ENCODE measurements around the gene FAM156A. TPM values are rescaled to one million over a fixed set of nuclear protein-coding genes. Genes with fewer than 3 reads are reported as not detected.
"Not testable (repeated sequence)": the region's sequence is repeated elsewhere in the genome, so short reads cannot be mapped to it uniquely, and the experiment has no call there.

Gene FAM156A
- total RNA-seq, 1 donor from 2014 or later = 27.8 TPM

- peaks cover 4% of the 10 kb centered on the region for H3K9me3 Mint-ChIP-seq
- no peak overlapping the region for H3K4me3 Mint-ChIP-seq
- Histone ChIP-seq H3K4me1 (peaks cover 10% of the 10 kb centered on the region), H3K79me2 (ENCODE audit: low read depth) (no peaks in the 10 kb centered on the region), H3K9me3 (ENCODE audit: low read depth) (no peaks in the 10 kb centered on the region), H3K4me3 (no peak overlapping the region), H3K27me3 (no peaks in the 10 kb centered on the region), H2AFZ (replicated peaks) (no peak overlapping the region), H4K20me1 (ENCODE audit: low read depth) (no peaks in the 10 kb centered on the region), H3K4me2 (peak overlapping the region; percentile 71), H3K36me3 (no peaks in the 10 kb centered on the region), H3K9ac (no peak overlapping the region), H3K27ac (no peak overlapping the region), H3F3A (ENCODE audit: low read depth) (peaks cover 23% of the 10 kb centered on the region)
- no peak for TF ChIP-seq EZH2 (IDR thresholded peaks at IDR 0.05)
- no peak for TF ChIP-seq EZH2phosphoT487 (IDR thresholded peaks at IDR 0.05)
- no peak for TF ChIP-seq CTCF (IDR thresholded peaks at IDR 0.05)
- H3K27me3 Mint-ChIP-seq (ENCODE audit: insufficient read depth, low read depth) = peaks cover 3% of the 10 kb centered on the region
- H3K4me1 Mint-ChIP-seq = peaks cover 9% of the 10 kb centered on the region
- no peak for DNase-seq (ENCODE audit: low spot score)
- no peak overlapping the region for H3K27ac Mint-ChIP-seq
- no peaks in the 10 kb centered on the region for H3K36me3 Mint-ChIP-seq
These were observed 25.1 kb downstream of the FAM156A start for GRCh38 chrX:52933213-52933612.

- H4K20me1 ChIP-seq (ENCODE audit: low read depth); H3K9me3 Mint-ChIP-seq; H3K27me3 ChIP-seq; H3K4me3 Mint-ChIP-seq; H3K79me2 ChIP-seq (ENCODE audit: low read depth); H2AFZ ChIP-seq (replicated peaks); H3K27ac Mint-ChIP-seq; DNase-seq (ENCODE audit: low spot score); H3K4me2 ChIP-seq; H3K9me3 ChIP-seq (ENCODE audit: low read depth); H3K36me3 ChIP-seq; H3K36me3 Mint-ChIP-seq; H3K4me3 ChIP-seq; H3K9ac ChIP-seq; H3K27me3 Mint-ChIP-seq (ENCODE audit: insufficient read depth, low read depth); H3K27ac ChIP-seq: not testable (repeated sequence)
- H3K4me1 Mint-ChIP-seq = peaks cover 16% of the 10 kb centered on the region
- Histone ChIP-seq H3K4me1 (peaks cover 15% of the 10 kb centered on the region), H3F3A (ENCODE audit: low read depth) (peaks cover 20% of the 10 kb centered on the region)
These were observed 28.1 kb downstream of the FAM156A start for GRCh38 chrX:52930214-52930613.

- no peak for TF ChIP-seq EZH2phosphoT487 (IDR thresholded peaks at IDR 0.05)
- TF ChIP-seq CTCF (IDR thresholded peaks at IDR 0.05) = no peak
- TF ChIP-seq EZH2 (IDR thresholded peaks at IDR 0.05) = no peak
- Histone ChIP-seq H3K79me2 (ENCODE audit: low read depth) (no peaks in the 10 kb centered on the region), H3K9ac (no peak overlapping the region), H4K20me1 (ENCODE audit: low read depth) (no peaks in the 10 kb centered on the region), H3K36me3 (no peaks in the 10 kb centered on the region), H3K27ac (no peak overlapping the region), H2AFZ (replicated peaks) (no peak overlapping the region), H3K9me3 (ENCODE audit: low read depth) (no peaks in the 10 kb centered on the region), H3K4me1 (peaks cover 5% of the 10 kb centered on the region), H3F3A (ENCODE audit: low read depth) (peaks cover 24% of the 10 kb centered on the region), H3K4me2 (no peak overlapping the region), H3K27me3 (no peaks in the 10 kb centered on the region), H3K4me3 (no peak overlapping the region)
- Mint-ChIP-seq H3K27me3 (ENCODE audit: insufficient read depth, low read depth) (peaks cover 6% of the 10 kb centered on the region), H3K9me3 (peaks cover 9% of the 10 kb centered on the region), H3K36me3 (no peaks in the 10 kb centered on the region), H3K27ac (peak overlapping the region; percentile 46), H3K4me3 (no peak overlapping the region), H3K4me1 (peaks cover 19% of the 10 kb centered on the region)
- DNase-seq (ENCODE audit: low spot score) = no peak
These were observed 34.5 kb downstream of the FAM156A start for GRCh38 chrX:52923781-52924241.

- H3K27me3 ChIP-seq; H3F3A ChIP-seq (ENCODE audit: low read depth); H3K9me3 ChIP-seq (ENCODE audit: low read depth); H3K27ac Mint-ChIP-seq; H3K4me3 ChIP-seq; H3K9ac ChIP-seq; H3K4me1 ChIP-seq; H4K20me1 ChIP-seq (ENCODE audit: low read depth); H2AFZ ChIP-seq (replicated peaks); H3K79me2 ChIP-seq (ENCODE audit: low read depth); H3K36me3 Mint-ChIP-seq; H3K4me2 ChIP-seq; H3K9me3 Mint-ChIP-seq; H3K4me3 Mint-ChIP-seq; DNase-seq (ENCODE audit: low spot score); H3K27me3 Mint-ChIP-seq (ENCODE audit: insufficient read depth, low read depth); H3K36me3 ChIP-seq; H3K4me1 Mint-ChIP-seq; H3K27ac ChIP-seq: not testable (repeated sequence)
These were observed 43.6 kb downstream of the FAM156A start for GRCh38 chrX:52914704-52915103.

GRCh38 chrX:52913681-52914080 lies 44.6 kb downstream of the FAM156A start:
- not testable (repeated sequence) for H3K27ac Mint-ChIP-seq; H3K4me2 ChIP-seq; H3K27ac ChIP-seq; DNase-seq (ENCODE audit: low spot score); H3K4me3 ChIP-seq; H2AFZ ChIP-seq (replicated peaks); H3K9me3 Mint-ChIP-seq; H3K4me1 ChIP-seq; H3K36me3 Mint-ChIP-seq; H3K9ac ChIP-seq; H3K79me2 ChIP-seq (ENCODE audit: low read depth); H3K36me3 ChIP-seq; H3K27me3 ChIP-seq; H3K27me3 Mint-ChIP-seq (ENCODE audit: insufficient read depth, low read depth); H3F3A ChIP-seq (ENCODE audit: low read depth); H4K20me1 ChIP-seq (ENCODE audit: low read depth); H3K4me1 Mint-ChIP-seq; H3K4me3 Mint-ChIP-seq; H3K9me3 ChIP-seq (ENCODE audit: low read depth)

- H3K9ac ChIP-seq; DNase-seq (ENCODE audit: low spot score): not testable (repeated sequence)
These were observed 48.9 kb downstream of the FAM156A start for GRCh38 chrX:52909313-52909969.

More at GRCh38 chrX:52909313-52909969, 48.9 kb downstream of the FAM156A start:
- H3K4me3 ChIP-seq; H3K9me3 Mint-ChIP-seq; H3K4me3 Mint-ChIP-seq; H4K20me1 ChIP-seq (ENCODE audit: low read depth); H3K4me2 ChIP-seq; H3K4me1 ChIP-seq; H3K36me3 Mint-ChIP-seq; H3K36me3 ChIP-seq; H3K27me3 ChIP-seq; H3K4me1 Mint-ChIP-seq; H2AFZ ChIP-seq (replicated peaks); H3K27ac Mint-ChIP-seq; H3K9me3 ChIP-seq (ENCODE audit: low read depth); H3K27ac ChIP-seq; H3K79me2 ChIP-seq (ENCODE audit: low read depth); H3K27me3 Mint-ChIP-seq (ENCODE audit: insufficient read depth, low read depth); H3F3A ChIP-seq (ENCODE audit: low read depth): not testable (repeated sequence)

Data from neural progenitor cell (in vitro differentiated cells).